Pancreas (tissue), 10 donors: ENCODE data around the gene NEK9. TPM values are rescaled to one million over a fixed set of nuclear protein-coding genes. Genes with fewer than 3 reads are reported as not detected.
"Not testable (repeated sequence)": the region's sequence is repeated elsewhere in the genome, so short reads cannot be mapped to it uniquely, and the experiment has no call there.

Experiments used
- ATAC-seq, 4 donors: fragments of 200-7000 bp; cut with Tn5 transposase; one replicate each; pipeline versions ENCODE4 v1.8.0 to v1.9.1; 2020; ENCODE audit warnings: mild to moderate bottlenecking in 4 of 4, moderate library complexity in 4 of 4
- DNase-seq, 6 donors: peaks; one replicate each; pipeline ENCODE4 v3.0.0-alpha.2; 2020
- FAIRE-seq: peaks from 2 replicates; lab custom pipeline; 2012; peaks lifted over from hg19 to GRCh38; lab: Jason Lieb, UNC
- H3K27ac ChIP-seq, 4 donors: fragments of 200-600 bp; sonication (generic); 1 replicate in 3 of 4; 2 replicates in 1 of 4; pipeline versions ENCODE4 v1.5.0 to v1.8.0; 2020
- H3K27me3 ChIP-seq, 4 donors: fragments of 200-600 bp; one replicate each; pipeline ENCODE4 v1.8.0; 2021
- H3K36me3 ChIP-seq, 3 donors: fragments of 200-600 bp; sonication (generic) in 1 of 3; one replicate each; pipeline versions ENCODE4 v1.5.0 to v1.8.0; 2020 to 2021
- H3K4me1 ChIP-seq, 3 donors: fragments of 200-600 bp; one replicate each; pipeline ENCODE4 v1.8.0; 2021
- H3K4me3 ChIP-seq, 4 donors: fragments of 200-600 bp; sonication (generic) in 2 of 4; one replicate each; pipeline versions ENCODE4 v1.5.0 to v1.8.0; 2020 to 2021
- H3K9me3 ChIP-seq, 4 donors: fragments of 200-600 bp; one replicate each; pipeline ENCODE4 v1.8.0; 2021
- CTCF ChIP-seq, 4 donors: fragments of 200-600 bp; sonication (generic) in 3 of 4; IDR thresholded peaks; one replicate each; pipeline versions ENCODE4 v1.5.0 to v1.8.0; 2021; ENCODE audit warnings: antibody characterized with exemption in 4 of 4
- WGBS, 2 donors: extraction: QIAGEN DNeasy Blood & Tissue Kit; methylation state at CpG; one replicate each; pipeline ENCODE4 v1.1.7; 2013; 5-methylcytosine and 5-hydroxymethylcytosine counted together
- intact Hi-C, 3 donors: fragments of 100-400 bp; cut with DNase I; formaldehyde crosslinking; loops; one replicate each; pipeline versions ENCODE4 v1.11.1 to v1.14.2; 2022
- polyA plus RNA-seq, 2 donors: library from polyadenylated mRNA; stranded (reverse); fragments of 200-250 nt; gene quantifications; one replicate each; pipeline ENCODE4 v1.2.3, GENCODE V29; 2013
- total RNA-seq, 6 donors: library from RNA; stranded (reverse); fragmentation: NEBNext Ultra II Directional in 4 of 6; extraction: Animal tissue kit (Norgen Biotek cat#: 25700) in 4 of 6; gene quantifications; one replicate each; pipeline versions ENCODE4 v1.2.1 to v1.2.4, GENCODE V29; 2021 to 2023
- donor health status: healthy with polysubstance abuse.
- donor health status: DM: no; HTN: no; CAD: no; lungs with moderate emphysema.
- donor health status: DM: no; HTN: no; CAD: no.
- donor health status: control.
- donor health status: control.
- donor health status: Bipolar disorder and iron deficiency.
- donor health status: DM: yes; HTN: yes; CAD: no.
- donor health status: DM: no; HTN: no; CAD: no.
- donor health status: DM: no; HTN: no; CAD: no.
- donor health status: DM: yes; HTN: yes; CAD: no.

Gene NEK9
- total and polyA plus RNA-seq, 8 donors: 22.7 to 54.8 (median 27.2) TPM

- ATAC-seq (peak in 1 of 4 donors; percentile 6), DNase-seq (no peak), FAIRE-seq (no peak)
- Histone ChIP-seq H3K36me3 (no peaks in the 10 kb centered on the region), H3K27ac (no peak overlapping the region), H3K4me1 (peaks cover 20 to 24% (median 21%) of the 10 kb centered on the region in 3 donors), H3K4me3 (no peak overlapping the region), H3K27me3 (no peaks in the 10 kb centered on the region), H3K9me3 (no peaks in the 10 kb centered on the region)
- no peak for TF ChIP-seq CTCF (IDR thresholded peaks at IDR 0.05)
- WGBS, 2 donors: 76 to 78% methylated on average over 3 of the region's 3 CpGs
- intact Hi-C loops: loop anchor here in 1 of 3 donors (10.0 kb wide), 1 partner anchor 98 kb away; no protein-coding TSS in a partner anchor
Measured at GRCh38 chr14:75156901-75157300, 30.1 kb upstream of the NEK9 start.

GRCh38 chr14:75156111-75156510 lies 29.3 kb upstream of the NEK9 start:
- Histone ChIP-seq H3K9me3 (no peaks in the 10 kb centered on the region), H3K4me1 (peaks cover 18 to 21% (median 20%) of the 10 kb centered on the region in 3 donors), H3K27ac (no peak overlapping the region), H3K36me3 (peaks cover 0 to 5% (median 4%) of the 10 kb centered on the region in 3 donors), H3K4me3 (no peak overlapping the region), H3K27me3 (no peaks in the 10 kb centered on the region)
- intact Hi-C loops: loop anchor here in 1 of 3 donors (10.0 kb wide), 1 partner anchor 99 kb away; no protein-coding TSS in a partner anchor
- FAIRE-seq (no peak), ATAC-seq (no peak), DNase-seq (no peak)
- no peak for TF ChIP-seq CTCF (IDR thresholded peaks at IDR 0.05)
- 95 to 96% methylated on average over 1 of the region's 1 CpG for WGBS, 2 donors

- WGBS, 2 donors: 84 to 88% methylated on average over 3 of the region's 3 CpGs
- intact Hi-C loops: loop anchor here in 1 of 3 donors (10.0 kb wide), 1 partner anchor 100 kb away; no protein-coding TSS in a partner anchor
- Histone ChIP-seq H3K36me3 (peaks cover 0 to 11% (median 7%) of the 10 kb centered on the region in 3 donors), H3K4me1 (peaks cover 18 to 22% (median 20%) of the 10 kb centered on the region in 3 donors), H3K4me3 (no peak overlapping the region), H3K9me3 (no peaks in the 10 kb centered on the region), H3K27me3 (no peaks in the 10 kb centered on the region), H3K27ac (no peak overlapping the region)
- ATAC-seq (no peak), FAIRE-seq (no peak), DNase-seq (no peak)
- no peak for TF ChIP-seq CTCF (IDR thresholded peaks at IDR 0.05)
Measured at GRCh38 chr14:75155169-75155568, 28.3 kb upstream of the NEK9 start.

GRCh38 chr14:75153295-75153694 lies 26.4 kb upstream of the NEK9 start:
- Histone ChIP-seq H3K4me3 (no peak overlapping the region), H3K4me1 (peaks cover 23 to 29% (median 27%) of the 10 kb centered on the region in 3 donors), H3K9me3 (no peaks in the 10 kb centered on the region), H3K27me3 (no peaks in the 10 kb centered on the region), H3K36me3 (peaks cover 0 to 11% (median 7%) of the 10 kb centered on the region in 3 donors), H3K27ac (no peak overlapping the region)
- intact Hi-C loops: loop anchor here in 1 of 3 donors (10.0 kb wide), 1 partner anchor 102 kb away; no protein-coding TSS in a partner anchor
- 34 to 40% methylated on average over 1 of the region's 1 CpG for WGBS, 2 donors
- ATAC-seq (peak in 2 of 4 donors; percentile 21 to 25), FAIRE-seq (no peak), DNase-seq (no peak)
- TF ChIP-seq CTCF (IDR thresholded peaks at IDR 0.05): no peak

GRCh38 chr14:75151851-75152250 lies 25.0 kb upstream of the NEK9 start:
- Histone ChIP-seq H3K36me3 (peaks cover 0 to 11% (median 7%) of the 10 kb centered on the region in 3 donors), H3K27ac (no peak overlapping the region), H3K4me1 (peaks cover 31 to 38% (median 37%) of the 10 kb centered on the region in 3 donors), H3K9me3 (no peaks in the 10 kb centered on the region), H3K4me3 (no peak overlapping the region), H3K27me3 (no peaks in the 10 kb centered on the region)
- intact Hi-C loops: loop anchor here in 1 of 3 donors (10.0 kb wide), 1 partner anchor 103 kb away; no protein-coding TSS in a partner anchor
- no peak for FAIRE-seq
- DNase-seq: no peak
- ATAC-seq: no peak
- WGBS, 2 donors: 53 to 63% methylated on average over 1 of the region's 1 CpG
- no peak for TF ChIP-seq CTCF (IDR thresholded peaks at IDR 0.05)

- not testable (repeated sequence) for H3K9me3 ChIP-seq, ATAC-seq, H3K27me3 ChIP-seq, FAIRE-seq, H3K4me3 ChIP-seq, DNase-seq
- intact Hi-C loops: loop anchor here in 1 of 3 donors (10.0 kb wide), 1 partner anchor 104 kb away; no protein-coding TSS in a partner anchor
- Histone ChIP-seq H3K27ac (peak overlapping the region in 1 of 4 donors; percentile 89), H3K36me3 (peaks cover 0 to 11% (median 7%) of the 10 kb centered on the region in 3 donors), H3K4me1 (peaks cover 43 to 50% (median 48%) of the 10 kb centered on the region in 3 donors)
- WGBS, 2 donors: 48% methylated on average over 6 of the region's 6 CpGs
Measured at GRCh38 chr14:75150637-75151036, 23.8 kb upstream of the NEK9 start.
